Activated CD4-positive, alpha-beta memory T cell treated with anti-CD3 and anti-CD28 coated beads, Interleukin-2, amount 10 ng/mL, durations not matched to agents 7 days and 5 days (primary cell): Measurements from ENCODE around the gene GET4. TPM values are rescaled to one million over a fixed set of nuclear protein-coding genes. Genes with fewer than 3 reads are reported as not detected.

Experiments
- CTCF ChIA-PET: fragments of 350-600 bp; sonication (Branson Sonifier 250); formaldehyde crosslinking; loops from one replicate; lab custom pipeline; 2021; ENCODE audit warnings: antibody characterized with exemption, inconsistent platforms; lab: Charles Lee
- POLR2A ChIA-PET: fragments of 350-600 bp; sonication (Branson Sonifier 250); formaldehyde crosslinking; loops from one replicate; lab custom pipeline; 2021; ENCODE audit warnings: antibody characterized with exemption; lab: Charles Lee
- DNase-seq: peaks from one replicate; pipeline ENCODE4 v3.0.0-alpha.2; 2020
- H3K27ac Mint-ChIP-seq: one replicate; pipeline ENCODE4 v1.8.0; 2021; ENCODE audit warnings: mild to moderate bottlenecking, mixed read lengths
- H3K27me3 Mint-ChIP-seq: one replicate; pipeline ENCODE4 v1.8.0; 2021; ENCODE audit warnings: mixed read lengths
- H3K36me3 Mint-ChIP-seq: one replicate; pipeline ENCODE4 v1.8.0; 2021; ENCODE audit warnings: low read depth, mixed read lengths
- H3K4me1 Mint-ChIP-seq: one replicate; pipeline ENCODE4 v1.8.0; 2021; ENCODE audit warnings: mixed read lengths
- H3K4me3 Mint-ChIP-seq: one replicate; pipeline ENCODE4 v1.8.0; 2021; ENCODE audit warnings: mild to moderate bottlenecking, mixed read lengths
- H3K9me3 Mint-ChIP-seq: one replicate; pipeline ENCODE4 v1.8.0; 2021; ENCODE audit warnings: mixed read lengths
- total RNA-seq, 2 experiments: library from RNA; stranded (reverse); gene quantifications; one replicate each; pipeline ENCODE4 v1.2.3, GENCODE V29; 2021

Gene GET4
- total RNA-seq, 2 experiments from 2014 or later: 32.6 to 38.2 TPM

DNA sequence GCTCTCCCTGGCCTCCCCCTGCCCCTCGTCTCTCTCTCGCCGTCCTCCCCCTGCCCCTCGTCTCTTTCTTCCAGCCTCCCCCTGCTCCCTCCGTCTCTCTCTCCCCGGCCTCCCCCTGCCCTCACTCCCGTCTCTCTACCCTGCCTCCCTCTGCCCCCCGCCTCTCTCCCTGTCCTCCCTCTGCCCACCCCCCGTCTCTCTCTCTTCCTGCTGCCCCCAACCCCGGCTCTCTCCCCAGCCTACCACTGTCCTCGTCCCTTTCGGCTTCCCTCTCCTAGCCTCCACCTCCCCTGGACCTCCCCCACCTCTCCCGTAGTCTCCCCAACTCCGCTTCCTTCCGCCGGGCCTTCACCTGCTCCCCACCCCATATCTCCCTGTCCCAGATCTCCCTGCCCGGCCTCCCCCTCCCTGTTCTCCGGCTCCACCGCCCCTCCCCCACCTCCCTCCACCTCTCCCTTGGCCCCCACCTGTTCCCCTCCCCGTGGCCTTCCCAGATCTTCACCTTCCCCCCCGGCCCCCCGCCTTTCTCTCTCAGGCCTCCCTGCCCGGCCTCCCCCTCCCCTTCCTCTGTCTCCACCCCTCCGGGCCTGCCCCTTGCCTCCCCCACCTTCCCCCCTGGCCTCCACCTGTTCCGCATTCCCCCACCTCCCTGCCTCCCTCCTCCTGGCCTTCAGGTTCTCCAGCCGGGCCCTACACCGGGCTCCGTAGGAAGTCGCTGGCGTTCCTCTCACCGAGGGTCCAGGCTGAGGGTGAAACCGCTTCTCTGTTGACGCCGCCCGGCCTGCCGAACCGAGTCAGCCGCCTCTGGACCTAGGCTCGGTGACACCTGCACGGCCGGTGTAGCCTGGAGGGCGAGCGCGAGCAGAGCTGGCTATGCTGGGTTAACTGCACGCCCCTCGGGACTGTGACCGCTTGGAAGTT, 1.2 kb downstream of the GET4 start:
- Mint-ChIP-seq H3K9me3 (no peaks in the 10 kb centered on the region), H3K36me3 (peaks cover 25% of the 10 kb centered on the region), H3K27me3 (no peaks in the 10 kb centered on the region), H3K4me1 (peaks cover 28% of the 10 kb centered on the region), H3K27ac (peak overlapping the region; percentile 87), H3K4me3 (peak overlapping the region; percentile 96)
- ChIA-PET POLR2A (interaction anchor here (0.7 to 2.7 kb wide), 7 partner anchors 22 to 293 kb away, joined by 3 to 11 read pairs (median 3); partner anchors contain the start of gene COX19), CTCF (no interaction called here)
- DNase-seq: peak; percentile 31

GRCh38 chr7:879093-879492, 2.7 kb downstream of the GET4 start:
- H3K27ac Mint-ChIP-seq: peak overlapping the region; percentile 52
- peaks cover 18% of the 10 kb centered on the region for H3K4me1 Mint-ChIP-seq
- H3K9me3 Mint-ChIP-seq: no peaks in the 10 kb centered on the region
- peak overlapping the region; percentile 47 for H3K4me3 Mint-ChIP-seq
- no peaks in the 10 kb centered on the region for H3K27me3 Mint-ChIP-seq
- ChIA-PET POLR2A (interaction anchor here (0.7 kb wide), 1 partner anchor 17 kb away, joined by 3 read pairs; no protein-coding TSS in a partner anchor), CTCF (no interaction called here)
- no peak for DNase-seq
- H3K36me3 Mint-ChIP-seq: peaks cover 17% of the 10 kb centered on the region

GRCh38 chr7:879706-880105, 3.4 kb downstream of the GET4 start:
- POLR2A ChIA-PET: no interaction called here
- CTCF ChIA-PET: interaction anchor here (0.7 kb wide), 1 partner anchor 91 kb away, joined by 3 read pairs; no protein-coding TSS in a partner anchor
- peaks cover 18% of the 10 kb centered on the region for H3K4me1 Mint-ChIP-seq
- no peak overlapping the region for H3K4me3 Mint-ChIP-seq
- H3K36me3 Mint-ChIP-seq: peaks cover 17% of the 10 kb centered on the region
- no peaks in the 10 kb centered on the region for H3K9me3 Mint-ChIP-seq
- H3K27me3 Mint-ChIP-seq: no peaks in the 10 kb centered on the region
- DNase-seq: no peak
- H3K27ac Mint-ChIP-seq: no peak overlapping the region

DNA sequence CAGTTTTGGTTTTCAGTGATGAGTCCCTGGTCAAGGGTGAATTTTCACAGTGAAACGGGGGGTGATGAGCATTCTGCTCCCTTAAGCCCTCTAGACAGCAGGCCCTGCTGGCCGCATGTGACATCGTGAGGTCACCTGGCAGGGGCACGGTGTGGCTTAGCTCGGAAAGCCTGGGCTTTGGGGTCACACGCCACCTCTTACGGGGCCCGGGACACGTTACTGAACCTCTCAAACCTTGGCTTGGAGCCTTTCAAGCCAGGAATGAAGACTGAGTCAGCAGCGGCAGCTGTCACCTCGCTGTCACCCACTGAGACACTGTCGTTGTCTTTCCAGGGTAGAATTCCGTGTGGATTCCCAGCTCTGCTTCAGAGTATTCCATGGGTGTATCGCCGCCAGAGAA, 4.1 kb downstream of the GET4 start:
- Mint-ChIP-seq H3K4me1 (peaks cover 18% of the 10 kb centered on the region), H3K27me3 (no peaks in the 10 kb centered on the region), H3K27ac (no peak overlapping the region), H3K36me3 (peaks cover 17% of the 10 kb centered on the region), H3K4me3 (no peak overlapping the region), H3K9me3 (no peaks in the 10 kb centered on the region)
- no peak for DNase-seq
- POLR2A ChIA-PET: no interaction called here
- CTCF ChIA-PET: no interaction called here

DNA sequence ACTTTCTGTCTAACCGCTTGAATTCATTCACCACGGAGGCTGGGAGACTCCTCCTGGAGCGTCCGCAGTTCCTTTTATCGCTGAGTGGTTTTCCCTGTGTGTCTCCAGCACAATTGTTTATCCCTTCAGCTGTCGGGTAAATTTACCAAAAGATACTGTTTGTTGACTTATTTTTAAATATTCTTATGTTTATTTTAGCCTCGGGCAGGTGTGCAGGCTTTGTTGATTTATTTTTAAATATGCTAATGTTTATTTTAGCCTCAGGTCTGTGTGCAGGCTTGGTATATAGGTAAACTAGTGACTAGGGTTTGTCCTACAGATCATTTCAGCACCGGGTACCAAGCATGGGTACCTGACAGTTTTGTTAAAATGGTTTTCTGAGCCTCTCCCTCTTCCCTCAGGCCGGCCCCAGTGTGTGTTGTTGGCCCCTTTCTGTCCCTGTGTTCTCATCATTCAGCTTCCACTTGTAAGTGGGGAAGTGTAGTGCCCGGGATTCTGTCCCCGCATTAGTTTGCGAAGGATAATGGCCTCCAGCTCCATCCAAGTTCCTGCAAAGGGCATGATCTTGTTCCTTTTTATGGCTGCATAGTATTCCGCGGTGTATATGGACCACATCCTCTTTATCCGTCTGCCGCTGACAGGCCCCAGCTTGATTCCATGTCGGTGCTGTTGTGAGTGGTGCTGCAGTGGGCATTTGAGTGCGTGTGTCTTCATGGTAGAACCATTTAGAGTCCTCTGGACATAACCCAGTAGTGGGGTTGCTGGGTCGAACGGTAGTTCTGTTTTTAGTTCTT, 5.3 kb downstream of the GET4 start:
- POLR2A ChIA-PET: no interaction called here
- H3K4me3 Mint-ChIP-seq: no peak overlapping the region
- CTCF ChIA-PET: no interaction called here

GRCh38 chr7:882336-883035, 6.1 kb downstream of the GET4 start:
- ChIA-PET POLR2A (no interaction called here), CTCF (no interaction called here)
- Mint-ChIP-seq H3K4me1 (peaks cover 18% of the 10 kb centered on the region), H3K4me3 (no peak overlapping the region), H3K27me3 (no peaks in the 10 kb centered on the region), H3K9me3 (no peaks in the 10 kb centered on the region), H3K27ac (no peak overlapping the region), H3K36me3 (peaks cover 14% of the 10 kb centered on the region)
- no peak for DNase-seq

More for the DNA sequence above, 5.3 kb downstream of the GET4 start:
- H3K27me3 Mint-ChIP-seq: no peaks in the 10 kb centered on the region
- DNase-seq: no peak
- no peak overlapping the region for H3K27ac Mint-ChIP-seq
- H3K4me1 Mint-ChIP-seq: peaks cover 18% of the 10 kb centered on the region
- no peaks in the 10 kb centered on the region for H3K9me3 Mint-ChIP-seq
- H3K36me3 Mint-ChIP-seq: peaks cover 17% of the 10 kb centered on the region

DNA sequence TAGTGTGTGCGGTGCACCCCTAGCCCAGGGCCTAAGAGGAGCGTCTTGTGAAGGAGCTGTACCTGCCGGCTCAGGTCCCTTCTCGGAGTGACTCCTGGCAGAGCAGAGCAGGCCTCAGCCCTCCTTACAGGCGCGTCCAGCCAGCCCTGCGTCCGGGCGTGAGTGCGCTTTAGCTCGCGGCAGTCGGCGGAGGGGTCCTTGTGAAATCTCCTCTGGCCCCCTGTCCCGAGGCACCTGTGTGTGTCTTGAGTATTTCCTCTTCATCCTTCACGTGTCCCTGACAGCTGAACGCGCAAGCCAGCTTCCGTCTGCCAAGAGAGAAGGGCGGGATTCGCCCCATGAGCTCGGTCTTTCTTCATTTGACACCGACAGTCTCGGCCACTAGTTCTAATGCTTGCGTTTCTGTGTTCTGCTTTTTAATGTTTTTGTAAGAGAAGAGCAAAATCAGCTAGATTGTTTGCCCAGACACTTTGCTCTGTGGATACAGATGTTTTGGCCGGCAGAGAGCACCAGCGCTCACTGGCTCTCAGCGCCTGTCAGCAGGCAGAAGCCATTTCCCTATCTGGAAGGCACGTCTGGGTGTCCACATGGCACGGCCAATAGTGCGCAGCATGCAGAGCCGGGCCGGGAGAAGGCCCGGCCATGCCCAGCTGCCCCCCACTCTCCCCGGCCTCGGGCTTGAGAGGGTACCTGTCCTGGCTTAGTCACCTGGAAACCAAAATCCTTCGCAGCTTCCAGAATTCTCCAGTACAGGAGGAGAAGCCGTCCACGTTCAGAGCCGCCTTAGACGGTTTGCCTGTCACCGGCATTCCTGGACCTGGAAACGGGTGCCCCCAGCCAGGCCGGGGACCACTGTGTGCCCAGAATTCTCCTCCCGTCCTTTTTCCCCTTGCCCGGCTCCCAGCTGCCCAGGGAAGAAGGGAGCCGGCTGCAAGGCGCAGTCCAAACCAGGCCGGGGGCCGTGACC, 7.0 kb downstream of the GET4 start:
- no peaks in the 10 kb centered on the region for H3K27me3 Mint-ChIP-seq
- DNase-seq: no peak
- no peak overlapping the region for H3K27ac Mint-ChIP-seq
- H3K9me3 Mint-ChIP-seq: no peaks in the 10 kb centered on the region
- peaks cover 13% of the 10 kb centered on the region for H3K36me3 Mint-ChIP-seq
- ChIA-PET POLR2A (no interaction called here), CTCF (no interaction called here)
- no peak overlapping the region for H3K4me3 Mint-ChIP-seq
- peaks cover 14% of the 10 kb centered on the region for H3K4me1 Mint-ChIP-seq

DNA sequence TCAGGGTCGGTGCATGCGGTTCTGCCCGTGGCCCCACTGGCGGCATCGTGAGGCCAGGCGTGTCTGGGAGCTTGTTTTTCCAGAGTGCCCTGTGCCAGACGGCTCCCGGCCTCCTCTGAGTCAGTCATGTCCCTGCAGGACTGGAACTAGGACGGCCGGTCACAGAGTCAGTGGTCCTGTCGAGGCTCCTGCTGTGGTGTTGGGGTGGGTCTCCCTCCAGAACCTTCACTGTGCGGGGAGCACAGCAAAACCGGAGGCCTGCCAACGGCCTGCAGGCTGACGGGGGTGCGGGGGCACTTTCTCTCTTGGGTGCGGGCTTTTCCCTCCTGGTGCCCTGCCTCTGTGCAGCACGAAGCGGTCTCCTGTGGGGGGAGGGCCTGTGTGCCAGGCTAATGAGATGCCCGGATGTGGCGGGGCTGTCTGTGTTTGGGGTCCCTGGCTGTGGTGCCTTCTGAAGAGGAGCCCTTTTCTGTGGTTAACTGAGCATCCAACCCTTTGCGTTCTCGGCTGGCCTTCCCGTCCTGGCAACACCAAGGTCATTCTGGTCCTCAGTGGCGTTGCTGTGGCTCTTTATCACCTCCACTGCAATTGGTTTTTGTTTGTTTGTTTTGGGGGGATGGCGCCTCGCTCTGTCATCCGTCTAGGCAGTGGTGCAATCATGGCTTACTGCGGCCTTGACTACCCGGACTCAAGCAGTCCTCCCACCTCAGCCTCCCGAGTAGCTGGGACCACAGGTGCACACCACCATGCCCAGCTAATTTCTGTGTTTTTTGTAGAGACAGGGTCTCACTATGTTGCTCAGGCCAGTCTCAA, 8.0 kb downstream of the GET4 start:
- Mint-ChIP-seq H3K9me3 (no peaks in the 10 kb centered on the region), H3K36me3 (peaks cover 12% of the 10 kb centered on the region), H3K27ac (no peak overlapping the region), H3K27me3 (no peaks in the 10 kb centered on the region), H3K4me1 (peaks cover 8% of the 10 kb centered on the region), H3K4me3 (no peak overlapping the region)
- CTCF ChIA-PET: interaction anchor here (1.1 kb wide), 1 partner anchor 24 kb away, joined by 3 read pairs; no protein-coding TSS in a partner anchor
- no peak for DNase-seq
- POLR2A ChIA-PET: no interaction called here

GRCh38 chr7:885261-885892, 9.0 kb downstream of the GET4 start:
- H3K4me1 Mint-ChIP-seq: peaks cover 2% of the 10 kb centered on the region
- H3K27ac Mint-ChIP-seq: no peak overlapping the region
- no peaks in the 10 kb centered on the region for H3K9me3 Mint-ChIP-seq
- peaks cover 12% of the 10 kb centered on the region for H3K36me3 Mint-ChIP-seq
- H3K4me3 Mint-ChIP-seq: no peak overlapping the region
- ChIA-PET CTCF (interaction anchor here (1.1 kb wide), 1 partner anchor 23 kb away, joined by 3 read pairs; no protein-coding TSS in a partner anchor), POLR2A (interaction anchor here (1.4 kb wide), 1 partner anchor 16 kb away, joined by 3 read pairs; no protein-coding TSS in a partner anchor)
- DNase-seq: no peak
- H3K27me3 Mint-ChIP-seq: no peaks in the 10 kb centered on the region

DNA sequence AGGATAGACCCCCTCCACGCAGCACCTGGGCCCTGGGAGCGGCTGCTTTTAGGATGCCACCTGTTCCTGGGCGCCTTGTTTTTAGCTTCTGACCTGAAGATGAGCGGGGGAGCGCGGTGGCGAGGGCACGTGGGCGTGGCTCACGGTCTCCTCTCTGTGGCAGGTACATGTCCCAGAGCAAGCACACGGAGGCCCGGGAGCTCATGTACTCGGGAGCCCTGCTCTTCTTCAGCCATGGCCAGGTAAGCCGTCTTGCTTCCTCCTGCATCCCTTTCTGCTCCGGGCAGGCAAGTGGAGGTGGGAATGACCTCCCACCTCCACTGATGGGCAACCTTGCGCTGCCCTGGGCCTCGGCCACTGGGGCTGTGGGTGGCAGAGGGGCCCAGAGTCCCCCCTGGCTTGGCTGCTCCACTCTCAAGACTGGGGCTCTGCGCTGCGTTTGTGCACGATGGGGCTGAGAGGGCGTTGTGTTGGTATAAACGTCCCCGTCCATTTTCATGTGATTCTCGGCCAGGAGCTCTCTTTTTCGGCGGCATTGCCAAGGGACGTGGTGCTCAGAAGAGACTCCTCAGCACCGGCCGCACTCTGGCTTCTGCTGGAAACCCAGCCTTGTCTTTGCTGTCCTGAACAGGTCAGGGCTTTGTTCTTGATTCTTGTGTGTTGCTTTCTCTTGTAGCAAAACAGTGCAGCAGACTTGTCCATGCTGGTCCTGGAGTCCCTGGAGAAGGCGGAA, 9.7 kb downstream of the GET4 start:
- H3K36me3 Mint-ChIP-seq: peaks cover 19% of the 10 kb centered on the region
- H3K4me1 Mint-ChIP-seq: peaks cover 2% of the 10 kb centered on the region
- CTCF ChIA-PET: interaction anchor here (1.1 kb wide), 1 partner anchor 22 kb away, joined by 3 read pairs; no protein-coding TSS in a partner anchor
- H3K27ac Mint-ChIP-seq: no peak overlapping the region
- no peaks in the 10 kb centered on the region for H3K9me3 Mint-ChIP-seq
- no peak for DNase-seq
- H3K27me3 Mint-ChIP-seq: no peaks in the 10 kb centered on the region
- H3K4me3 Mint-ChIP-seq: no peak overlapping the region
- POLR2A ChIA-PET: interaction anchor here (1.4 kb wide), 1 partner anchor 16 kb away, joined by 3 read pairs; no protein-coding TSS in a partner anchor
